Measurements from ENCODE around the gene HECW1.

DNA sequence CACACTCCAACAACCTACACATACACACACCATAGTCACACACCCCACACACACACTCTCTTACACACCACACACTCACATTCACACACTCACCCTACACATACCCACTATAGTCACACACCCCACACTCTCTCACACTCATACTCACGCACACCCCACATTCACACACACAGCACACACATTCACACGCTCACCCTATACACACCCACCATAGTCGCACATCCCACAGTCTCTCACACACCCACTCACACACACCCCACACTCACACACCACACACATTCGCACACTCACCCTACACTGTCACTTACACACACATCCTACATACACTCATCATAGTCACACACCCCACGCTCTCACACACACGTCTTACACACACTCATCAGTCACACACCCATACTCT lies 85.6 kb downstream of the HECW1 start:
- TF ChIP-seq POLR2AphosphoS5 (IDR thresholded peaks at IDR 0.05; ENCODE audit: low read depth, low read length) = no peak
- no peak for TF ChIP-seq TAF1 (IDR thresholded peaks at IDR 0.05; ENCODE audit: low read depth, low read length)
- no peak for TF ChIP-seq POLR2A (IDR thresholded peaks at IDR 0.05; ENCODE audit: low read depth, low read length)
- no peak for TF ChIP-seq SPI1 (IDR thresholded peaks at IDR 0.05; ENCODE audit: low read depth, low read length)

Data from GM12891 (cell line).